Kidney (tissue), 14 donors: ENCODE results near the gene CCDC85C. TPM values are rescaled to one million over a fixed set of nuclear protein-coding genes. Genes with fewer than 3 reads are reported as not detected.

Experiments
- DNase-seq, 5 donors: peaks; one replicate each; pipeline ENCODE4 v3.0.0-alpha.2; 2013 to 2020
- FAIRE-seq: peaks from 2 replicates; lab custom pipeline; 2012; peaks lifted over from hg19 to GRCh38; lab: Jason Lieb, UNC
- H3K27ac ChIP-seq, 2 donors: one replicate each; pipeline ENCODE4 v1.7.0; 2013; ENCODE audit warnings: low read depth in 2 of 2, low read length in 2 of 2, inconsistent platforms in 1 of 2
- H3K27me3 ChIP-seq: one replicate; pipeline ENCODE4 v1.7.1; 2013; ENCODE audit warnings: low read length, inconsistent platforms; ENCODE audit not compliant: control insufficient read depth, insufficient read depth
- H3K36me3 ChIP-seq, 3 donors: one replicate each; pipeline versions ENCODE4 v1.7.0 to v1.7.1; 2013; ENCODE audit warnings: low read length in 3 of 3, control low read depth in 1 of 3, inconsistent platforms in 1 of 3; ENCODE audit not compliant: insufficient read depth in 3 of 3, control insufficient read depth in 2 of 3
- H3K4me1 ChIP-seq, 3 donors: one replicate each; pipeline versions ENCODE4 v1.7.0 to v1.7.1; 2013; ENCODE audit warnings: low read length in 3 of 3, inconsistent platforms in 1 of 3, low read depth in 1 of 3; ENCODE audit not compliant: control insufficient read depth in 2 of 3, insufficient read depth in 2 of 3
- H3K4me3 ChIP-seq, 3 donors: one replicate each; pipeline versions ENCODE4 v1.7.0 to v1.8.1; 2013; ENCODE audit warnings: low read length in 3 of 3, control low read depth in 1 of 3, inconsistent platforms in 1 of 3
- H3K9ac ChIP-seq, 3 donors: one replicate each; pipeline versions ENCODE4 v1.7.0 to v1.7.1; 2013; ENCODE audit warnings: low read length in 3 of 3, control low read depth in 1 of 3, inconsistent platforms in 1 of 3
- H3K9me3 ChIP-seq, 3 donors: one replicate each; pipeline versions ENCODE4 v1.7.0 to v1.7.1; 2013; ENCODE audit warnings: low read length in 3 of 3, control low read depth in 1 of 3, inconsistent platforms in 1 of 3; ENCODE audit not compliant: control insufficient read depth in 2 of 3, insufficient read depth in 1 of 3
- intact Hi-C: fragments of 100-400 bp; cut with DNase I; formaldehyde crosslinking; loops from one replicate; pipeline ENCODE4 v1.11.1; 2022
- polyA plus RNA-seq: library from polyadenylated mRNA; stranded (reverse); fragments of 350-450 nt; fragmentation: Illumina TruSeq; extraction: RNeasy Lipid Tissue Mini Kit (QIAGEN cat#74804); gene quantifications from one replicate; pipeline ENCODE4 v1.2.3, GENCODE V29; 2014; ENCODE audit warnings: low read depth, low replicate concordance; ENCODE audit not compliant: insufficient read depth
- total RNA-seq: library from RNA; stranded (reverse); fragmentation: NEBNext Ultra II Directional; extraction: Animal tissue kit (Norgen Biotek cat#: 25700); gene quantifications from one replicate; pipeline ENCODE4 v1.2.1, GENCODE V29; 2021
- TF ChIP-seq, protein P1 (sequence below): IDR thresholded peaks from 3 replicates; pipeline ENCODE4 v1.5.1; 2012; ENCODE audit warnings: mild to moderate bottlenecking, moderate library complexity, borderline replicate concordance; ENCODE audit not compliant: insufficient read depth; ENCODE audit errors: extremely low read depth
- donor health status: control.
- donor health status: control.
- donor health status: control.
- donor health status: control.
- donor health status: control.
- donor health status: DM: yes; HTN: yes; CAD: no.
- donor health status: Normal renal cell carcinoma (clear cell type).

The CCDC85C gene
- total and polyA plus RNA-seq, 2 donors from 2014 or later, result 14.7 to 21.4 TPM

DNA sequence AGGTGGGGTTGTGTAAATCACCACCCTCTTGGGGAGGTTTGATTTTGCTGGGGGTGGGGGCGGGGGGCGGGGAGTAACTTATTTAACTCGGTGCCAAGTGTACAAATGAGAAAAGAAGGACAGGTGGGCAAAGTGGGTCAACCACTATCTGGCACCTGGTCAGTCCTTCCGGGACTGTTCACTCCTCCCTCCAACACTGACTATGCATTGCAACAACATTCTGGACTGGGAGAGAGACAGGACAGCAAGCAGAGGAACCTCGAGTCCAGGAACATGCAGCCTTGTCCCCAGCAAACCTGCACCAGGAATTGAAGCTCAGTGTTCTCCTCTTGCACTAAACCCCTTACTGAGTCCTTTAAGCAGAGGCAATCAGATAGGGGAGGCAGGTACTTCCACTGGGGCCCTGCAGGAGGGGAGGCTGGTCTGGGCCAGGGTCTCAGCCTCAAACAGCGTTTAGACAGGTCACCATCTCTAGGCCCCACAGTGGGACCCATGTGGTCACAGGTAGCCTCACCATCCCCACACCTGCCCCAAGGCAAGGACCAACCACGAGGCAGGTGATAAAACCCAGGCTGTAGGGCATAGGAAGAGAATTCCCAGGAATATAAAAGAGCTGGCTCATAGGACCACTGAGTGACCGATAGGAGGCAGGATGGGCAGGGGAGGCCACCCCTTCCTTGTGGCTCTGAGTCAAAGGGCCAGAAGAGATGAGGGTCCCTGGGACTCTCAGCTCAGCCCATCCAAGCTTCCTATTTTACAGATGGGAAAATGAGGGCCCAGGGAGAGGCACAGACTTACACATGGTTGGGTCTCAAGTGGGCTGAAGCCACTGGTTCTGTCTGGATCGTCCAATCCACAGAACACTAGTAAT is 9.8 kb downstream of the CCDC85C start:
- H3K27me3 ChIP-seq, result no peaks in the 10 kb centered on the region
- FAIRE-seq, result no peak
- H3K27ac ChIP-seq, result no peak overlapping the region
- TF ChIP-seq, protein P1, sequence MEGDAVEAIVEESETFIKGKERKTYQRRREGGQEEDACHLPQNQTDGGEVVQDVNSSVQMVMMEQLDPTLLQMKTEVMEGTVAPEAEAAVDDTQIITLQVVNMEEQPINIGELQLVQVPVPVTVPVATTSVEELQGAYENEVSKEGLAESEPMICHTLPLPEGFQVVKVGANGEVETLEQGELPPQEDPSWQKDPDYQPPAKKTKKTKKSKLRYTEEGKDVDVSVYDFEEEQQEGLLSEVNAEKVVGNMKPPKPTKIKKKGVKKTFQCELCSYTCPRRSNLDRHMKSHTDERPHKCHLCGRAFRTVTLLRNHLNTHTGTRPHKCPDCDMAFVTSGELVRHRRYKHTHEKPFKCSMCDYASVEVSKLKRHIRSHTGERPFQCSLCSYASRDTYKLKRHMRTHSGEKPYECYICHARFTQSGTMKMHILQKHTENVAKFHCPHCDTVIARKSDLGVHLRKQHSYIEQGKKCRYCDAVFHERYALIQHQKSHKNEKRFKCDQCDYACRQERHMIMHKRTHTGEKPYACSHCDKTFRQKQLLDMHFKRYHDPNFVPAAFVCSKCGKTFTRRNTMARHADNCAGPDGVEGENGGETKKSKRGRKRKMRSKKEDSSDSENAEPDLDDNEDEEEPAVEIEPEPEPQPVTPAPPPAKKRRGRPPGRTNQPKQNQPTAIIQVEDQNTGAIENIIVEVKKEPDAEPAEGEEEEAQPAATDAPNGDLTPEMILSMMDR, result no peak
- no peaks in the 10 kb centered on the region for H3K36me3 ChIP-seq
- H3K4me3 ChIP-seq, result no peak overlapping the region
- no peak overlapping the region for H3K9ac ChIP-seq
- intact Hi-C loops, result no loop called here
- H3K4me1 ChIP-seq, result peaks cover 0 to 30% (median 16%) of the 10 kb centered on the region in 3 donors
- DNase-seq, result no peak
- no peaks in the 10 kb centered on the region for H3K9me3 ChIP-seq

DNA sequence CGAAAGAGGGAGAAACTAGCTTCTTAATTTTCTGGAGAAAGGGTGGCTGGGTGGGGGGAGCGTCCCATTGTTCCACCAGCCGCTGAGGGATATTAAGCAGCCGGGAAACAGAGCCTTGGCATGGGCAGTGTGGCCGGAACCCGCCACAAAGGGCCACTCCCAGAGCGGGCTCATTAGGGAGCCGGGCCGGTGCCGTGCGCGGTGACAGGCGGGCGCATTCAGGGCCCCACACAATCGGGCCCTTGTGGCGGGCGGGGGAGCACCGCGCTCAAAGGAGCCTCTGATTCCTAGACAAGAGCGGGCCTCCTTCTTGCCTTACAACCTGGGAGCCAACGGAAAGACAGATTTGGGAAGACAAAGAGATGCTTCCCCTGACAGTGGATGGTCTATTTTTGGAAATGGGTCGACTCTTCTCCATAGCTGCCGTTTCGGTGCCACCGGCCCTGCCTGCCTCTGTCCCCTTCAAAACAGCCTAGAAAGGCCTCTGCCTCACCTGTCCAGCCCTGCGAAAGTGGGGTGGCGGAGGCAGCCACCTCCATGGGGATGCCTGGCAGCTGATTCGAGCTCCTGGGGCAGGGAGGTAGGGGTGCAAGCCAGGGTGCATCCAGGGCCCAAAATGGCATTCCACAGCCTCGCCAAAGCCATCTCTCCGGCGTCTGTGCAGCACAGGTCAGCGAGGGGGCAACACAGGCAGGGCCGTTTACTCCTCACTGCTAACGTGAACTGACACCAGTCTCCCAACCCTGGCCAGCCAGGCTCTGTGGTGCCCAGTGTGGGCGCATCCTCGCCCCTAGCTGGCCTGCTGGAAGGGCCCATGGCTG is 10.9 kb downstream of the CCDC85C start:
- DNase-seq (no peak), FAIRE-seq (no peak)
- no peaks in the 10 kb centered on the region for H3K36me3 ChIP-seq
- intact Hi-C loops, result no loop called here
- H3K27me3 ChIP-seq, result no peaks in the 10 kb centered on the region
- no peak overlapping the region for H3K27ac ChIP-seq
- H3K9me3 ChIP-seq, result no peaks in the 10 kb centered on the region
- TF ChIP-seq, protein P1, result no peak
- no peak overlapping the region for H3K4me3 ChIP-seq
- H3K9ac ChIP-seq, result no peak overlapping the region
- peaks cover 0 to 31% (median 23%) of the 10 kb centered on the region in 3 donors for H3K4me1 ChIP-seq

DNA sequence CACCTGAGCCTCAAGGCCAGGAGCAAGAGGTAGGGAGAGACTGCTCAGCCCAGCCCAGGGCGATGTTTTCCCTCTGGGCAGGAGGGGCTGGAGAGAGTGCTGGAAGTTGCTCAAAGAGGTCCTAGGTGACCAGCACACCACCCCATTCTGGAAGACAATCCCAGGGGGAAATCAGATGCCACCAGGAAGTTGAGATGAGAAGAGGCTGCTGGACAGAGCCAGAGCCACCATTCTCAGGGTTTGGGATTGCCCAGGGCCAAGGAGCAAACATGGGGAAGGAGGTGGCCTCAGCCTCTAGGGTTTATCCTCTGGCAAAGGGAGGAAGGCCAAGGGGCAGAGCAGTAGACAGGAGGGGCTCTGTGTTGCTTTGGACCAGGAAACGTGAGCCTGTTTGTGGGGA is 11.6 kb downstream of the CCDC85C start:
- no peaks in the 10 kb centered on the region for H3K27me3 ChIP-seq
- no peaks in the 10 kb centered on the region for H3K36me3 ChIP-seq
- no peak overlapping the region for H3K27ac ChIP-seq
- TF ChIP-seq, protein P1, result no peak
- no peak for FAIRE-seq
- H3K4me3 ChIP-seq, result no peak overlapping the region
- intact Hi-C loops, result no loop called here
- H3K9me3 ChIP-seq, result no peaks in the 10 kb centered on the region
- DNase-seq, result no peak
- no peak overlapping the region for H3K9ac ChIP-seq
- H3K4me1 ChIP-seq, result peaks cover 0 to 36% (median 28%) of the 10 kb centered on the region in 3 donors
